IPS-18a (cell line): ENCODE results near the gene SHB.

ENCODE experiments used
- H3K27ac ChIP-seq: one replicate; pipeline ENCODE4 v1.5.1; 2013; ENCODE audit warnings: low read length
- H3K27me3 ChIP-seq: one replicate; pipeline ENCODE4 v1.6.1; 2013; ENCODE audit warnings: mild to moderate bottlenecking, low read length; ENCODE audit not compliant: control insufficient read depth, insufficient read depth
- H3K36me3 ChIP-seq: one replicate; pipeline ENCODE4 v1.6.1; 2013; ENCODE audit warnings: low read depth, low read length; ENCODE audit not compliant: control insufficient read depth
- H3K4me1 ChIP-seq: one replicate; pipeline ENCODE4 v1.6.1; 2013; ENCODE audit warnings: low read depth, low read length; ENCODE audit not compliant: control insufficient read depth
- H3K4me3 ChIP-seq: one replicate; pipeline ENCODE4 v1.5.1; 2013; ENCODE audit warnings: low read length
- H3K9ac ChIP-seq: one replicate; pipeline ENCODE4 v1.6.1; 2013; ENCODE audit warnings: mild to moderate bottlenecking, low read length, moderate library complexity
- H3K9me3 ChIP-seq: one replicate; pipeline ENCODE4 v1.6.1; 2013; ENCODE audit warnings: low read depth, low read length; ENCODE audit not compliant: control insufficient read depth

SHB gene

GRCh38 chr9:37954581-37954981 is 114.4 kb downstream of the SHB start:
- H3K4me1 ChIP-seq = no peaks in the 10 kb centered on the region

GRCh38 chr9:37953775-37954437 is 115.1 kb downstream of the SHB start:
- Histone ChIP-seq H3K36me3 (peaks cover 6% of the 10 kb centered on the region), H3K9ac (no peak overlapping the region)

More at GRCh38 chr9:37954581-37954981, 114.4 kb downstream of the SHB start:
- peaks cover 6% of the 10 kb centered on the region for H3K36me3 ChIP-seq
- H3K27ac ChIP-seq = no peak overlapping the region
- H3K9me3 ChIP-seq = no peaks in the 10 kb centered on the region
- H3K9ac ChIP-seq = no peak overlapping the region
- no peak overlapping the region for H3K4me3 ChIP-seq
- no peaks in the 10 kb centered on the region for H3K27me3 ChIP-seq

GRCh38 chr9:37953206-37953774 is 115.7 kb downstream of the SHB start:
- no peak overlapping the region for H3K9ac ChIP-seq
- no peaks in the 10 kb centered on the region for H3K27me3 ChIP-seq
- no peak overlapping the region for H3K27ac ChIP-seq
- no peaks in the 10 kb centered on the region for H3K9me3 ChIP-seq
- H3K4me1 ChIP-seq = no peaks in the 10 kb centered on the region
- peaks cover 6% of the 10 kb centered on the region for H3K36me3 ChIP-seq
- no peak overlapping the region for H3K4me3 ChIP-seq

More at GRCh38 chr9:37953775-37954437, 115.1 kb downstream of the SHB start:
- Histone ChIP-seq H3K4me1 (no peaks in the 10 kb centered on the region), H3K4me3 (no peak overlapping the region), H3K27me3 (no peaks in the 10 kb centered on the region), H3K9me3 (no peaks in the 10 kb centered on the region), H3K27ac (no peak overlapping the region)

GRCh38 chr9:37952731-37953130 is 116.3 kb downstream of the SHB start:
- H3K27ac ChIP-seq = no peak overlapping the region

GRCh38 chr9:37951671-37952449 is 117.2 kb downstream of the SHB start:
- Histone ChIP-seq H3K36me3 (peaks cover 6% of the 10 kb centered on the region), H3K27me3 (no peaks in the 10 kb centered on the region), H3K4me1 (no peaks in the 10 kb centered on the region), H3K4me3 (no peak overlapping the region), H3K27ac (no peak overlapping the region), H3K9ac (no peak overlapping the region), H3K9me3 (no peaks in the 10 kb centered on the region)

More at GRCh38 chr9:37952731-37953130, 116.3 kb downstream of the SHB start:
- Histone ChIP-seq H3K4me3 (no peak overlapping the region), H3K4me1 (no peaks in the 10 kb centered on the region), H3K9ac (no peak overlapping the region), H3K9me3 (no peaks in the 10 kb centered on the region), H3K27me3 (no peaks in the 10 kb centered on the region), H3K36me3 (peaks cover 6% of the 10 kb centered on the region)

- Histone ChIP-seq H3K4me1 (no peaks in the 10 kb centered on the region), H3K9me3 (no peaks in the 10 kb centered on the region), H3K9ac (no peak overlapping the region), H3K36me3 (peaks cover 6% of the 10 kb centered on the region), H3K4me3 (no peak overlapping the region), H3K27me3 (no peaks in the 10 kb centered on the region), H3K27ac (no peak overlapping the region)
Observed at GRCh38 chr9:37950561-37950960, 118.5 kb downstream of the SHB start.

- no peaks in the 10 kb centered on the region for H3K27me3 ChIP-seq
- peaks cover 5% of the 10 kb centered on the region for H3K36me3 ChIP-seq
- no peaks in the 10 kb centered on the region for H3K9me3 ChIP-seq
- no peak overlapping the region for H3K27ac ChIP-seq
- no peak overlapping the region for H3K9ac ChIP-seq
- H3K4me1 ChIP-seq = no peaks in the 10 kb centered on the region
- H3K4me3 ChIP-seq = no peak overlapping the region
Observed at GRCh38 chr9:37949576-37949975, 119.5 kb downstream of the SHB start.

- H3K4me3 ChIP-seq = no peak overlapping the region
- no peak overlapping the region for H3K9ac ChIP-seq
- no peak overlapping the region for H3K27ac ChIP-seq
- H3K9me3 ChIP-seq = no peaks in the 10 kb centered on the region
- no peaks in the 10 kb centered on the region for H3K27me3 ChIP-seq
- no peaks in the 10 kb centered on the region for H3K4me1 ChIP-seq
- H3K36me3 ChIP-seq = no peaks in the 10 kb centered on the region
Observed at GRCh38 chr9:37948417-37948980, 120.5 kb downstream of the SHB start.

GRCh38 chr9:37947977-37948376 is 121.0 kb downstream of the SHB start:
- peaks cover 3% of the 10 kb centered on the region for H3K4me1 ChIP-seq
- H3K27me3 ChIP-seq = no peaks in the 10 kb centered on the region
- H3K9me3 ChIP-seq = no peaks in the 10 kb centered on the region
- no peak overlapping the region for H3K27ac ChIP-seq
- H3K36me3 ChIP-seq = no peaks in the 10 kb centered on the region
- H3K4me3 ChIP-seq = no peak overlapping the region
- no peak overlapping the region for H3K9ac ChIP-seq

GRCh38 chr9:37947471-37947870 is 121.6 kb downstream of the SHB start:
- peaks cover 3% of the 10 kb centered on the region for H3K4me1 ChIP-seq
- H3K4me3 ChIP-seq = no peak overlapping the region
- no peaks in the 10 kb centered on the region for H3K36me3 ChIP-seq
- H3K27me3 ChIP-seq = no peaks in the 10 kb centered on the region
- H3K9me3 ChIP-seq = no peaks in the 10 kb centered on the region
- H3K9ac ChIP-seq = no peak overlapping the region
- no peak overlapping the region for H3K27ac ChIP-seq

GRCh38 chr9:37946971-37947370 is 122.1 kb downstream of the SHB start:
- no peaks in the 10 kb centered on the region for H3K27me3 ChIP-seq
- H3K9ac ChIP-seq = no peak overlapping the region
- H3K4me3 ChIP-seq = no peak overlapping the region
- peaks cover 3% of the 10 kb centered on the region for H3K4me1 ChIP-seq
- no peaks in the 10 kb centered on the region for H3K36me3 ChIP-seq
- no peaks in the 10 kb centered on the region for H3K9me3 ChIP-seq
- H3K27ac ChIP-seq = no peak overlapping the region
